Upper lobe of right lung (tissue), 1 donor: ENCODE data around the gene VANGL1. TPM values are rescaled to one million over a fixed set of nuclear protein-coding genes. Genes with fewer than 3 reads are reported as not detected.

Source experiments
- ATAC-seq: fragments of 200-7000 bp; cut with Tn5 transposase; one replicate; pipeline ENCODE4 v1.9.1; 2020; ENCODE audit warnings: mild to moderate bottlenecking, moderate library complexity
- DNase-seq: peaks from one replicate; pipeline ENCODE4 v3.0.0-alpha.2; 2020
- H3K27ac ChIP-seq: fragments of 200-600 bp; one replicate; pipeline ENCODE4 v1.8.0; 2022
- H3K27me3 ChIP-seq: fragments of 200-600 bp; one replicate; pipeline ENCODE4 v1.8.0; 2022; ENCODE audit warnings: mild to moderate bottlenecking
- H3K36me3 ChIP-seq: fragments of 200-600 bp; one replicate; pipeline ENCODE4 v1.8.0; 2022
- H3K4me1 ChIP-seq: fragments of 200-600 bp; one replicate; pipeline ENCODE4 v1.8.0; 2022
- H3K4me3 ChIP-seq: fragments of 200-600 bp; one replicate; pipeline ENCODE4 v1.8.0; 2022; ENCODE audit warnings: mild to moderate bottlenecking
- H3K9me3 ChIP-seq: fragments of 200-600 bp; one replicate; pipeline ENCODE4 v1.8.0; 2022
- CTCF ChIP-seq: fragments of 200-600 bp; IDR thresholded peaks from one replicate; pipeline ENCODE4 v1.8.0; 2022; ENCODE audit warnings: antibody characterized with exemption
- intact Hi-C: fragments of 100-400 bp; cut with DNase I; formaldehyde crosslinking; loops from one replicate; pipeline ENCODE4 v1.11.0; 2022
- total RNA-seq: library from RNA; stranded (reverse); fragmentation: NEBNext Ultra II Directional; extraction: Animal tissue kit (Norgen Biotek cat#: 25700); gene quantifications from one replicate; pipeline ENCODE4 v1.2.1, GENCODE V29; 2021
- donor health status: DM: no; HTN: yes; CAD: no; lungs with severe emphysema.

The VANGL1 gene
- total RNA-seq, 1 donor from 2014 or later = 10.4 TPM

GRCh38 chr1:115650961-115651360, 9.2 kb downstream of the VANGL1 start:
- Histone ChIP-seq H3K27ac (no peak overlapping the region), H3K4me1 (peaks cover 17% of the 10 kb centered on the region), H3K36me3 (no peaks in the 10 kb centered on the region), H3K9me3 (no peaks in the 10 kb centered on the region), H3K4me3 (no peak overlapping the region), H3K27me3 (no peaks in the 10 kb centered on the region)
- no peak for TF ChIP-seq CTCF
- no peak for ATAC-seq
- intact Hi-C loops = no loop called here
- no peak for DNase-seq

- no peak for DNase-seq
- no peak overlapping the region for H3K27ac ChIP-seq
- H3K4me1 ChIP-seq = peaks cover 20% of the 10 kb centered on the region
- no peak for ATAC-seq
- no peak overlapping the region for H3K4me3 ChIP-seq
- H3K27me3 ChIP-seq = no peaks in the 10 kb centered on the region
- H3K36me3 ChIP-seq = no peaks in the 10 kb centered on the region
- H3K9me3 ChIP-seq = no peaks in the 10 kb centered on the region
- intact Hi-C loops = no loop called here
- TF ChIP-seq CTCF = no peak
Observed at GRCh38 chr1:115651391-115651790, 9.6 kb downstream of the VANGL1 start.

GRCh38 chr1:115652236-115652788, 10.5 kb downstream of the VANGL1 start:
- H3K4me3 ChIP-seq = no peak overlapping the region
- H3K27me3 ChIP-seq = no peaks in the 10 kb centered on the region
- no peaks in the 10 kb centered on the region for H3K36me3 ChIP-seq
- H3K4me1 ChIP-seq = peaks cover 20% of the 10 kb centered on the region
- no peak overlapping the region for H3K27ac ChIP-seq
- H3K9me3 ChIP-seq = no peaks in the 10 kb centered on the region
- TF ChIP-seq CTCF = no peak
- DNase-seq = no peak
- intact Hi-C loops = no loop called here
- ATAC-seq = no peak

GRCh38 chr1:115654125-115654524, 12.4 kb downstream of the VANGL1 start:
- TF ChIP-seq CTCF = no peak
- no peak for ATAC-seq

GRCh38 chr1:115654663-115655305, 13.0 kb downstream of the VANGL1 start:
- intact Hi-C loops = no loop called here
- Histone ChIP-seq H3K4me1 (peaks cover 20% of the 10 kb centered on the region), H3K27ac (no peak overlapping the region), H3K27me3 (no peaks in the 10 kb centered on the region), H3K4me3 (no peak overlapping the region), H3K9me3 (no peaks in the 10 kb centered on the region), H3K36me3 (no peaks in the 10 kb centered on the region)
- DNase-seq = no peak
- TF ChIP-seq CTCF = no peak
- ATAC-seq = peak; percentile 40

More at GRCh38 chr1:115654125-115654524, 12.4 kb downstream of the VANGL1 start:
- no peaks in the 10 kb centered on the region for H3K27me3 ChIP-seq
- H3K9me3 ChIP-seq = no peaks in the 10 kb centered on the region
- no peak for DNase-seq
- H3K4me1 ChIP-seq = peaks cover 20% of the 10 kb centered on the region
- H3K36me3 ChIP-seq = no peaks in the 10 kb centered on the region
- no peak overlapping the region for H3K4me3 ChIP-seq
- intact Hi-C loops = no loop called here
- H3K27ac ChIP-seq = no peak overlapping the region
